Stromal cell of bone marrow (primary cell): ENCODE results near the gene TSKS.

Experiments
- DNase-seq: peaks from one replicate; pipeline ENCODE4 v3.0.0-alpha.2; 2012; ENCODE audit warnings: low read depth

The TSKS gene, protein sequence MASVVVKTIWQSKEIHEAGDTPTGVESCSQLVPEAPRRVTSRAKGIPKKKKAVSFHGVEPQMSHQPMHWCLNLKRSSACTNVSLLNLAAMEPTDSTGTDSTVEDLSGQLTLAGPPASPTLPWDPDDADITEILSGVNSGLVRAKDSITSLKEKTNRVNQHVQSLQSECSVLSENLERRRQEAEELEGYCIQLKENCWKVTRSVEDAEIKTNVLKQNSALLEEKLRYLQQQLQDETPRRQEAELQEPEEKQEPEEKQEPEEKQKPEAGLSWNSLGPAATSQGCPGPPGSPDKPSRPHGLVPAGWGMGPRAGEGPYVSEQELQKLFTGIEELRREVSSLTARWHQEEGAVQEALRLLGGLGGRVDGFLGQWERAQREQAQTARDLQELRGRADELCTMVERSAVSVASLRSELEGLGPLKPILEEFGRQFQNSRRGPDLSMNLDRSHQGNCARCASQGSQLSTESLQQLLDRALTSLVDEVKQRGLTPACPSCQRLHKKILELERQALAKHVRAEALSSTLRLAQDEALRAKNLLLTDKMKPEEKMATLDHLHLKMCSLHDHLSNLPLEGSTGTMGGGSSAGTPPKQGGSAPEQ

DNA sequence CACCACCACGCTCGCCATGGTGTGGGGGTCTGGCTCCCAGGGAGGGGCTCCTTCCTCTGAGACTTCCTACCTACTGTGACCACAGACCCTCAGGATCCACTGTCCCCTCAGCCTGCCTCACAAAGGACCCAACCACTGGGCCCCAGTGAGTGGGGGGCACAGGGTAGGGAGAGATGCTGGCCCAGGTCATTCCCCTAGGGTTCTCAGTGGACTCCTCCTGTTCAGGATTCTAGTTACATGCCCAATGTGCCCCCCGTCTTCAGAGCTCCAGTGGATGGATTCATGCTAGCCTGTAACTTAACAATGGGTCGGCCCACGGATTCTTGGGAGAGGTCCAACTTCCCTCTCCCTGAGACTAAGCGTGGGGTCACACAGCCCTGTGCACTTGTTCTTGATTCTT lies at the start of gene TSKS:
Gene TSKS (minus strand): TSS at position 77 of the 400 bp plus-strand sequence. CDS start 59 bp downstream, at position 18.
- no peak for DNase-seq

DNA sequence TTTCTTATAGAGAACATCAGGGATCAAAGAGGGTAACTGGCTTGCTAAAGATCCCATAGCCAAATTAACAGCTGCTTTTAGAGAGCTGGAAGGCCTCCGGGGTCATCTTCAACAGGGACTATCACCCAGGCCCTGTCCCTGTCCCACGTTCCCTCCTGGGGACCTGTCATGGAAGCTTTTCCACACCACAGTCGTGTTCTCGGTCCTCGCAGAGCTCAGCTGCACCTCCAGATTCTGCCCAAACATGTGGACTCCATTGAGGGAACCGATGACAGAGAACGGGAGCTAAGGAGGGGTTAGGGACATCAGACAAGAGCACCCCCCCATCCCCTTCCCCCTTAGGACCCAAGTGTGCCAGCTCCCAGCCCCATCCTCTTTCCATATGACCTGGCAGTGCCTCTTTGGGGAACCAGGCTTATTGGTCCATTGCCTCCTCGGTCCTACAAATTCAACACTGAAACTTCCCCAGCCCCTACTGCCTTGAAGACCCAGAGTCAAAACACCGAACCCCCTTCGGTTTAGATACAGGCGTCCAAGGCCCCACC lies 49.4 kb upstream of the TSKS start:
- no peak for DNase-seq

DNA sequence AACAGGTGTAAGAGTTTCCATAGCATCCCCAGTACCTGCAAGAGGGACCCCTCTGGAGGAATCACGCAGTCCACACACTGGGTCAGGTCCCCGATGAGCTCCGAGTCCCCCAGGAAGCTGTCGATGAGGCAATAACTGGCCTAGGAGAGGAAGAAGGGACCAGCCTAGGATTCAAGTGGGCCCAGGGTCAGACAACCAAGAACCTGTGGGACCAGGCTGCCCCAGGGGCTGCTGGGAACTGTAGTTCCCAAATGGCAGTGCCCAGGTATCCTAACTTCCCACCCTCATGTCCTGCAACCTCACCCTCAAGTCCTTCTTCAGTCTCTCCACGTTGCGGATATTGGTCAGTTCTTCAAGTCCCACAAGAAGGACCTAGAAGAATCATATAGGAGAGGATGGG lies 48.2 kb upstream of the TSKS start:
- DNase-seq = no peak

DNA sequence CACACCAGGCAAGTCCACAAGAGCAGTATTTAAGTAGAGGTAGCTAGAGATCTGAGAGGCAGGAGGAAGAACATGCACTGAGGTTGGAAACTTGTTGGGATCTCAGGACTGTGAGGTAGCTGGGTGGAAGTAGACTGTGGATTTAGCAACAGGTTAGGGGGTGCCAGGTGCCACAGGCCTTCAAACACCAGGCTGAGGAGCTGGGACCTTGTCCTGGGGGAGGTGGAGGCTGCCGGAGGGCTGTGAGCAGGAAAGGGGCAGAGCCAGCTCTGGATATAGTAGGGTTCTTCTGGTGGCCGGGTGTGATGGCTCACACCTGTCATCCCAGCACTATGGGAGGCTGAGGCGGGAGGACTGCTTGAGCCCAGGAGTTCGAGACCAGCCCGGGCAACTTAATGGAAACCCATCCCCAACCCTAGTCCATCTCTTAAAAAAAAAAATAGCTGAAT lies 46.9 kb upstream of the TSKS start:
- DNase-seq = no peak

DNA sequence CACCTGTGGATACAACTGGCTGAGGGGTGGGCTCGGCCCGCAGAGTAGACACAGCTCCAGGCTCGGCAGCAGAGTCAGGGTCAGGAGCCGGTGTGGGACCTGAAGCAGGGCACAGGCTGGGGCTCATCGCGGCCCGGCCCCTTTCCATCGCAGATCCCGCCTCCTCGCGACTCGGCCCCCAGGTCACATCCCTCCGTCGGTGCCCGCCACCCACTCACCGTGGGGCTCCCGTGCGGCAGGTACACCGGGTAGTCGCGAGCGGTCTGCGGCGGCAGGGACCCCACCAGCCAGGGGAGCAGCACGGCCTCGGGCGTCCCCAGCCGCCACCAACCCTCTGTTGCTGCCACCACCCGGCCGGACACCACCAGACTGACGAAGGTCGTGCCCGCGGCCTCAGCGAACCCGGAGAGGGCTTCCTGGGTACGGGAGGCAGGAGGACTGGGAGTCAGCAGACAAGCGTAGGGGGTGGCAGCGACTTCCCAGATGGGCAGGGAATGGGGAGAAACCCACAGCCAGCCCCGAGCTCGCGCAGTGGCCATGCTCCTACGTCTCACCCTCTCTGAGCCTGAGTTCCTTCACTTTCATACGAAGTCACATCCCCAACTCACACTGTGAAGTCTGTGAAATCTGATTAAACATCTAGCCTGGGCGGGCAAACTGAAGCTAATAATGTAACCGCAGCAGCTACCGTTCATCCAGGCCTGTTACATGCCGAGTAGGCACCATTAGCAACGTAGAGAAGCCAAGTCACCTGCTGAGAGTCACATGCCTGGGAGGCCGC lies 46.2 kb upstream of the TSKS start:
- no peak for DNase-seq

DNA sequence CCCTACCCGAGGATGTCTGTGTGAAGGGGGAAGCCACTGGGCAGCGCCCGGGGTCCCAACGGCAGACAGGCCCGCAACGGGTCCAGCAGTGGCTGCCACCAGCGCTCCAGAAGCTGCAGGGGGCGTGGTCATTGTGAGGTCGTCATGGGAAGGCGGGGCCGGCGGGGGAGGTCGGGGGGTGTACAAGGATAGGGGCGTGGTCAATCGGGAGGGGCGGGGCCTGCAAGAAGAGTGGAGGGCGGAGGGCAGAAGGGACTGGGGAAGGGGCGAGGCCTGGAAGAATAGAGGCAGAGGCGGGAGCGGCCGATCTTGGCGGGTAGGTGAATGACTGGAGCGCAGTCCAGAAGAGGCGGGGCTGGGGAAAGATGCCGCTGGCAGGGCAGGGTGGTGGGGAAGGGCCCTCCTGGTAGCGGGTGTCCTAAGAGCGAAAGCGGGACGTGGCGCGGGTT lies 45.6 kb upstream of the TSKS start:
- peak; percentile 70 for DNase-seq

DNA sequence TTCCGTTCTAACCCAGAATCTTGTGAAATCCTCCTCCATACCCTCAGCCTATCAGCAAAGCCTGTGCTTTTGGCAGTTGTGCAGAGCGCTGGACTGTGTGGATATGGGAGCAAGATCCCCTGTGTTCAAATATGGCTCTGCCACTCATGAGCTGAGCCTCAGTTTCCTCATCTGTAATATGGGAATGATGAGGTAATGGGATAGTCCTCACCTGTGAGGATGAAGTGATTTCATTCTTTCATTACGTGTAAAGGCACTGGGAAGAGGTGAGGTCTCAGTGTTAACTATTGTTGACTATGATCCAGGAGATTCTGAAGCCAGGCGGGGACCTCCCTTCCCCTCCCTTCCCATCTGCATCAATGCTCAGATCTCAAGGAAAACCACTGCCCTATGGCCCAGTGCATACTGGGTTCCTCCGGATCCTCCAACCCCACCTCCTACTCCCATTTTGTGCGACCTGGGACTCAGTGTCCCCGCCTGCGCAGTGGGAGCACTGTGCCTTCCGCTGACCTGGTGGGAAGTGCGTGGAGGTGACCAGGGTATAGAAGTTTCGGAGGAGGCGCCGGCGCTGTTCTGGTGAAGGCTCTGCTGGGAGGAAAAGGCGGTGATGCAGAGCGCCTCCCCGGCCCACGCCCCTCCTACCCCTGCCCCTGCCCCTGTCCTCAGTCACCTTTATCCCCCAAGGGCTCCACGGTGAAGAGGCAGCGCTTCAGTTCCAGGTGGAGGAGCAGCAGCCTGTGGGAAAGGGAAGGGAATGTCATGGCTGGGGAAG lies 45.0 kb upstream of the TSKS start:
- DNase-seq = no peak

DNA sequence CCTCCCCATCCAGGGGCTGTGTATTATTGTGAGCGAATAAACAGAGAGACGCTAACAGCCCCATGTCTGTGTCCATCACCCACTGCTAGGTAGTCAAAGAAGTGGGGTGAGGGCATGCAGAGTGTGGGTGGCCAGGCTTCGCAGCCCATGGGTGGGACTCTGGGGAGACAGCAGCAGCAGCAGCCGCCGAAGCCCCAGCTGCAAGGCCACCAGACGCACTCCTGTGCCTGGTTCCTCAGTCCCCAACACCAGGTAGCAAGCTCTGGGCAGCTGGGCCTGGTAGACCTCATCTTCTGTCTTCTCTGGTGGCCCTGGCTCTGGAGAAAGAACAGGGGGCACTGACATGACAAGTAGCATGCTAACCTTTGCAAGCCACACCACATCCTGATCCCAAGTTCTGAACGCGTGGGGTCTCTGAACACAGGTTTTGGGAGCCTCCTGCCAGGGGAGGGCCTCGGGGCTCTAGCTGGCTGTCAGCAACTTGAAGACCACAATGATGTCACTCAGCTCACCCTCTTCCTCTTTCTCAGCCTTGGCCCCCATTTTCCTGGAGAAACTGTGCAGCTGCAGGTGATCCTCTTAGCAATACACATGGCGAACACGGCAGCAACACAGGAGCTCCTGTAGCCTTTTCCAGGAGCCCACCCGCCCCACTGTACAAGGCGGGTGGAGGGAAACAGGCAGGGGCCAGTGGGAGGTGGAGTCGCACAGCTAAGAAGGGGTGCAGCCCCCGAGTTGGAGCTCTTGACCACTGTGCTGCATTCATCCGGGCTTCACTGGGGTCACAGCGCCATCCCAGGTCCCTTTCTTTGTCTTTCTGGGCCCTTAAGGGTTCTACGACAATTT lies 44.2 kb upstream of the TSKS start:
- no peak for DNase-seq

DNA sequence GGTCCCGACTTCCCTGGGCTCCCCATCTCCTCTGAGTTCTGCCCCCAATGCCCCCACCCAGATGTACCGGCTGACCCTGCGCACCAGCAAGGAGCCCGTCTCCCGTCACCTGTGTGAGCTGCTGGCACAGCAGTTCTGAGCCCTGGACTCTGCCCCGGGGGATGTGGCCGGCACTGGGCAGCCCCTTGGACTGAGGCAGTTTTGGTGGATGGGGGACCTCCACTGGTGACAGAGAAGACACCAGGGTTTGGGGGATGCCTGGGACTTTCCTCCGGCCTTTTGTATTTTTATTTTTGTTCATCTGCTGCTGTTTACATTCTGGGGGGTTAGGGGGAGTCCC lies 43.5 kb upstream of the TSKS start:
- DNase-seq = no peak

DNA sequence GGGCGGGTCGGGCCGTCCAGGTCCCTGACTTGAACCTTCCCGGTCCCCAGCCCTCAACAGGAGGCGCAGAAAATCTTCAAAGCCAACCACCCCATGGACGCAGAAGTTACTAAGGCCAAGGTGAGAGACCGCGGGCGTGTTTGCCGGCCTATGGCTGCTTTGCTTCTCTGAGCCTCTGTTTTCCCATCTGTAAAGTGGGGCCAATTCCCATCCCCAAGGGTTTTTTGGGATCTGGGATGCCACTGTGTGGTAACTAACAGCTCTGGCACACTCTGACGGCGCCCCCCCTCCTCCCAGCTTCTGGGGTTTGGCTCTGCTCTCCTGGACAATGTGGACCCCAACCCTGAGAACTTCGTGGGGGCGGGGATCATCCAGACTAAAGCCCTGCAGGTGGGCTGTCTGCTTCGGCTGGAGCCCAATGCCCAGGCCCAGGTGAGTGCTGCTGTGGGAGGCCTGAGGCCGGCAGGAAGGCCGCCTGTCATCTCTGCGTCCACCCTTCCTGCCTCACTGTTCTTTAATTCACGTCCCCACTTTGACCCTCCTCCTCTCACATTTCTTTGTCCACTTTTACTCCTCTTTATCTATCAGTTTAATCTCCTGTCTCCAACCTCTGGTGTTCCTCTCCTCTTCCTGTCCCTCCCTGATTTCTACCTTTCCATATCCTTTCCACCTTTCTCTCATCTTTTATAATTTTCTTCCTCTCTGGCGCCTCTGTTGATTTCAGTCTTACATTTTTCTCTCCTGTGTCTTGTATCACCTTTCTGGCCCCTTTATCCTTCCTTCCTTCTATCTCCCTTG lies 42.9 kb upstream of the TSKS start:
- no peak for DNase-seq

DNA sequence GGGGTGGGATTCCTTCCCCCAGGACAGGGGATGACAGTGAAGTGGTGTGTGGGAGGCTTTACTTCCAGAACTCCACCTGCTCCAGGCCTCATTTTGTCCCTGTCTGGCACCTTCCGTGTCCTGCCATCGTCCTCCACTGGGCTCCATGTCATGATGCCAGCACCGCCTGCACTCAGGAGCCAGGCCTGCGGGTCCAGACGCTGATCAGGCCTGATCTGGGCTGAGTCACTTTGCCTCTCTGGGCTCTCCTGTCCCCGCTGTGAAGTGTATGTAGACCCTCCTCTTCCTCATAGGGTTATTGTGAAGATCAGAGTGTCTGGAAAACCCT lies 40.4 kb upstream of the TSKS start:
- DNase-seq = no peak

DNA sequence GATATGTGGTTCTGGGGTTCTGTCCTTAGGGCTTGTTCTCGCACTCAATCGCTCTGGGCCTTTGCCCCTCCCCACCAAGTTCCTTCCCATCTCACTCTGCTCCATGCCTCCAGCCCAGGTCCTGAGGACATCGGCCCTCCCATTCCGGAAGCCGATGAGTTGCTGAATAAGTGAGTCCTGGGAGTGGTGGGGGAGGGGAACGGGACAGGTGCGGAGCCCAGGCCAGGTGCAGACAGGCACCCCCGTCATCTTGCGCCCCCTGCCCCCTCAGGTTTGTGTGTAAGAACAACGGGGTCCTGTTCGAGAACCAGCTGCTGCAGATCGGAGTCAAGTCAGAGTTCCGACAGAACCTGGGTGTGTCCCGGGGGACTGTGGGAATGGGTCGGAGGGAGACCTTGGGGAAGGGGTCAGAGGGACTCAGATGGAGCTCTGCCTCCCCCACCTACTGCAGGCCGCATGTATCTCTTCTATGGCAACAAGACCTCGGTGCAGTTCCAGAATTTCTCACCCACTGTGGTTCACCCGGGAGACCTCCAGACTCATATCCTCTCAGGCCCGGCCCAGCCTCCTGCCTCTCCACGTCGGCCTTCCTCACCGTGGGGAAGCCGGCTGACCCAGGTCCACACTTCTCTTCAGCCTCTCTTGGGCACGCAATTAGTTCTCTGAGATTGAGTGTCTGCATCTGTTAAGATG lies 39.9 kb upstream of the TSKS start:
- DNase-seq = no peak

DNA sequence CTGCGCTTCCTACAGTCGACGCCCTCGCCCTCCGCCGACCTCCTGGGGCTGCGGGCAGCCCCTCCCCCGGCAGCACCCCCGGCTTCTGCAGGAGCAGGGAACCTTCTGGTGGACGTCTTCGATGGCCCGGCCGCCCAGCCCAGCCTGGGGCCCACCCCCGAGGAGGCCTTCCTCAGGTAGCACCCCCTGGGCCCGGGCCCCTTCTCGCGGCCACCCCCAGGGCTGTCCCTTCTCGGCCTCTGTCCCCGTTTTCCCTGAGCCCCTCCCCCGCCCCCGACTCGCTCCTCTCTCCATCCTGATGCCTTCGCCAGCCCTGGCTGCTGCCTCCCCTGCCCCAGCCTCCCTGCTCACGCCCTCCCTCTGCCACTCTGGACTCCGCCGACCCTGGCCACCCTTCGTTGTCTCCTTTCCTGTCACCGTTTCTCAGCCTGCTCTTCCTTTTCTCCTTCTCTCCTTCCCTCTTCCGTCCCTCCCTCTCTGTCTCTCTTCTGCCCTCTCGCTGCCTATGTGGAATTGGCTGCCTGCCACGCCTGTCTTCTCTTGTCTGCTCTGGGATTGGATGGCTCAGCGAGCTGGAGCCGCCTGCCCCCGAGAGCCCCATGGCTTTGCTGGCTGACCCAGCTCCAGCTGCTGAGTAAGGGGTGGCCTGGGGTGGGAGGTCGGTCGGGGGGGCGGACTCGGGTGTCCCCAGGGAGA lies 39.0 kb upstream of the TSKS start:
- DNase-seq = peak; percentile 87

DNA sequence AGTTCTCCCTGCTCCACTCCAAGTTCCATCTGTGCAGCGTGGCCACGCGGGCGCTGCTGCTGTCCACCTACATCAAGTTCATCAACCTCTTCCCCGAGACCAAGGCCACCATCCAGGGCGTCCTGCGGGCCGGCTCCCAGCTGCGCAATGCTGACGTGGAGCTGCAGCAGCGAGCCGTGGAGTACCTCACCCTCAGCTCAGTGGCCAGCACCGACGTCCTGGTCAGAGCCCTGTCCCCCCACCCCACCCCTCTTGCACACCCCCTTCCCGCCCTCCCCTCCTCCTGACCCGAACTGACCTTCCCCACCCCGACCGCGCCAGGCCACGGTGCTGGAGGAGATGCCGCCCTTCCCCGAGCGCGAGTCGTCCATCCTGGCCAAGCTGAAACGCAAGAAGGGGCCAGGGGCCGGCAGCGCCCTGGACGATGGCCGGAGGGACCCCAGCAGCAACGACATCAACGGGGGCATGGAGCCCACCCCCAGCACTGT lies 38.3 kb upstream of the TSKS start:
- DNase-seq = no peak

DNA sequence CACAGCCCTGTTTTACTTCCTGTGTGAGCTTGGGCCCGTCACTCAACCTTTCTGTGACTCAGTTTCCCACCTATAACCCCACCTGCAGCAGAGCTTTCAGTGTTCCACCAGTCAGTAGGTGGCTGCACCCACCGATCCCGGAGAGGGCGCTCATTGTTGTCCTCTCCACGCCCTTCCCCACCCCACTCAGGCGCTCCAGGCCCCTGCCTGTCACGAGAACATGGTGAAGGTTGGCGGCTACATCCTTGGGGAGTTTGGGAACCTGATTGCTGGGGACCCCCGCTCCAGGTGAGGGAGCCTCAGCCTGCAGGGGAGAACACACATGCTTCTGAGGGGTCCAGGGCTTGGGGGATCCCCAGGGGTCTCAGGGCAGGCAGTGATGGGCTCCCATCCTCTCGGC lies 37.7 kb upstream of the TSKS start:
- DNase-seq = no peak

DNA sequence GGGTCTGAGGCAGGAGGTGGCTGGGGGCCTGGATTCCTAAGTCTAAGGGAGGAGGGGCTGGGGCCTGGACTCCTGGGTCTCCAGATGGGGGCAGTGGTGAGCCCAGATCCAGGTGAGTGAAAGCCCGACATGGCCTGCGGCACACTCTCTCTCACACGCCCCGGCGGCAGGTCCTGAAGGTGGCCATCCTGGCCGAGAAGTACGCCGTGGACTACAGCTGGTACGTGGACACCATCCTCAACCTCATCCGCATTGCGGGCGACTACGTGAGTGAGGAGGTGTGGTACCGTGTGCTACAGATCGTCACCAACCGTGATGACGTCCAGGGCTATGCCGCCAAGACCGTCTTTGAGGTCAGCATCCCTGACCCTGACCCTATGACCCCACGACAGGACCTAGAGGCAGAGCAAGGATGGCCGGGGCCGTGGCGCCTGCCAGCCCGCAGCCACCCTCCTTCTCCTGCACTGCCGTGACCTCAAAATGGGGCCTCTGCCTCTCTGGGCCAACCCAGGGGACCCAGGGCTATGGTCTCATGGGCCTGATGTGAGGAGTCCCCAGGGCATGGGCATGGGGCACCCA lies 36.8 kb upstream of the TSKS start:
- DNase-seq = no peak

DNA sequence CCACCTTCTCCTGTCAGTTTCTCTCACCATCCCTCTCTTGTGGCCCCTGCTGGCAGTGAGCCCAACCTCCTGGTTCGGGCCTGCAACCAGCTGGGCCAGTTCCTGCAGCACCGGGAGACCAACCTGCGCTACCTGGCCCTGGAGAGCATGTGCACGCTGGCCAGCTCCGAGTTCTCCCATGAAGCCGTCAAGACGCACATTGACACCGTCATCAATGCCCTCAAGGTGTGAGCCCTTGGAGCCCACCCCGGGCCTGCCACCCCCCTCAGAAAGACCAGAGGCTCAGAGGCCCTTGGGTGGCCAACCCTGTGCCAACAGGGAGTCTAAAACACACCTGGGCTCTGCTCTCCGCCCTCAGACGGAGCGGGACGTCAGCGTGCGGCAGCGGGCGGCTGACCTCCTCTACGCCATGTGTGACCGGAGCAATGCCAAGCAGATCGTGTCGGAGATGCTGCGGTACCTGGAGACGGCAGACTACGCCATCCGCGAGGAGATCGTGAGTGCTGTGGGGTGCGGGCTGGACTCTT lies 36.2 kb upstream of the TSKS start:
- DNase-seq = no peak

DNA sequence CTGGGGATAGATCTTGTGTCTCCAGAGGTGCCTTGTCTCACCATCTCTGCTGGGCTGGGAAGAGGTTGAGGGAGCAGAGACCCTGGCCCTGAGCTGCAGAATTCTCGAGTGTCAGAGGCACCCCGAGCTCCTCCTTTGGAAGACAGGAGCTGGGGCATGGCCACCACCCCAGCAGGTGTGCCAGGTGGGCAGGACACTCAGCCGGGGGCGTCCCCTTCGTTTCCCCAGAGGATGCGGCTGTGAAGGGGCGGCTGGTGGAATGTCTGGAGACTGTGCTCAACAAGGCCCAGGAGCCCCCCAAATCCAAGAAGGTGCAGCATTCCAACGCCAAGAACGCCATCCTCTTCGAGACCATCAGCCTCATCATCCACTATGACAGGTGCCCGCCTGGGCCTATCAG lies 35.5 kb upstream of the TSKS start:
- no peak for DNase-seq
